Activated CD4-positive, alpha-beta T cell treated with anti-CD3 and anti-CD28 coated beads for 4 hours (primary cell): ENCODE measurements around the gene STX18.
A peak's percentile ranks its signal among the peaks of the same experiment; 100 is the strongest.
"Not testable (repeated sequence)": the region's sequence is repeated elsewhere in the genome, so short reads cannot be mapped to it uniquely, and the experiment has no call there.

Experiments used
- DNase-seq, 2 donors: peaks; one replicate each; pipeline ENCODE4 v3.0.0-alpha.2; 2020

Gene STX18

GRCh38 chr4:4477796-4478195, 64.1 kb downstream of the STX18 start:
- DNase-seq: no peak

- DNase-seq: no peak
Observed at GRCh38 chr4:4477391-4477790, 64.5 kb downstream of the STX18 start.

- DNase-seq: no peak
Observed at GRCh38 chr4:4474476-4474875, 67.4 kb downstream of the STX18 start.

- DNase-seq: no peak
Observed at GRCh38 chr4:4472344-4472958, 69.4 kb downstream of the STX18 start.

GRCh38 chr4:4471195-4471594, 70.7 kb downstream of the STX18 start:
- DNase-seq: no peak

GRCh38 chr4:4470208-4470607, 71.6 kb downstream of the STX18 start:
- no peak for DNase-seq

- DNase-seq: not testable (repeated sequence)
Observed at GRCh38 chr4:4465238-4465637, 76.6 kb downstream of the STX18 start.

GRCh38 chr4:4462970-4463369, 78.9 kb downstream of the STX18 start:
- DNase-seq: no peak

GRCh38 chr4:4461850-4462249, 80.0 kb downstream of the STX18 start:
- DNase-seq: peak; percentile 30 to 49

- DNase-seq: no peak
Observed at GRCh38 chr4:4461178-4461577, 80.7 kb downstream of the STX18 start.

GRCh38 chr4:4460759-4461158, 81.1 kb downstream of the STX18 start:
- DNase-seq: peak; percentile 8 to 10

- DNase-seq: no peak
Observed at GRCh38 chr4:4459181-4459580, 82.7 kb downstream of the STX18 start.

GRCh38 chr4:4457803-4458553, 83.9 kb downstream of the STX18 start:
- DNase-seq: no peak

GRCh38 chr4:4456816-4457578, 84.9 kb downstream of the STX18 start:
- DNase-seq: no peak

- DNase-seq: no peak
Observed at GRCh38 chr4:4456351-4456750, 85.5 kb downstream of the STX18 start.

- no peak for DNase-seq
Observed at GRCh38 chr4:4455210-4455865, 86.5 kb downstream of the STX18 start.

- DNase-seq: no peak
Observed at GRCh38 chr4:4446434-4446833, 95.4 kb downstream of the STX18 start.

- no peak for DNase-seq
Observed at GRCh38 chr4:4443821-4444220, 98.0 kb downstream of the STX18 start.

GRCh38 chr4:4440333-4441061, 101.4 kb downstream of the STX18 start:
- no peak for DNase-seq

- DNase-seq: no peak
Observed at GRCh38 chr4:4439782-4440181, 102.1 kb downstream of the STX18 start.

- DNase-seq: no peak
Observed at GRCh38 chr4:4438891-4439290, 103.0 kb downstream of the STX18 start.

- no peak for DNase-seq
Observed at GRCh38 chr4:4437798-4438470, 103.9 kb downstream of the STX18 start.
